Brain microvascular endothelial cell (primary cell): Measurements from ENCODE around the gene SOX8.
"Not testable (repeated sequence)": the region's sequence is repeated elsewhere in the genome, so short reads cannot be mapped to it uniquely, and the experiment has no call there.

ENCODE experiments used
- DNase-seq: peaks from one replicate; pipeline ENCODE4 v3.0.0-alpha.2; 2020
- H3K27ac ChIP-seq: fragments of 250-450 bp; sonication (Bioruptor Pico); 2 replicates; pipeline ENCODE4 v1.5.1; 2020; ENCODE audit warnings: mild to moderate bottlenecking, moderate library complexity
- H3K27me3 ChIP-seq: fragments of 250-450 bp; sonication (Bioruptor Pico); replicated peaks from 2 replicates; pipeline ENCODE4 v1.5.1; 2020; ENCODE audit warnings: mild to moderate bottlenecking
- H3K36me3 ChIP-seq: fragments of 250-450 bp; sonication (Bioruptor Pico); replicated peaks from 2 replicates; pipeline ENCODE4 v1.5.1; 2020; ENCODE audit warnings: mild to moderate bottlenecking
- H3K4me3 ChIP-seq: 2 replicates; pipeline ENCODE4 v1.5.1; 2011; ENCODE audit warnings: low read depth, mild to moderate bottlenecking, control low read depth, low read length, moderate library complexity
- in situ Hi-C: cut with HindIII; loops from 2 replicates; pipeline ENCODE4 v1.10.0; 2017; ENCODE audit warnings: low sequenced_read_pairs, low pct_ligation_motif_present
- TF ChIP-seq, protein P1 (sequence below): IDR thresholded peaks from 2 replicates; pipeline ENCODE4 v1.5.1; 2011; ENCODE audit warnings: low read depth, mild to moderate bottlenecking, moderate library complexity, low read length, control low read depth, inconsistent platforms; ENCODE audit errors: missing control alignments

Gene SOX8

DNA sequence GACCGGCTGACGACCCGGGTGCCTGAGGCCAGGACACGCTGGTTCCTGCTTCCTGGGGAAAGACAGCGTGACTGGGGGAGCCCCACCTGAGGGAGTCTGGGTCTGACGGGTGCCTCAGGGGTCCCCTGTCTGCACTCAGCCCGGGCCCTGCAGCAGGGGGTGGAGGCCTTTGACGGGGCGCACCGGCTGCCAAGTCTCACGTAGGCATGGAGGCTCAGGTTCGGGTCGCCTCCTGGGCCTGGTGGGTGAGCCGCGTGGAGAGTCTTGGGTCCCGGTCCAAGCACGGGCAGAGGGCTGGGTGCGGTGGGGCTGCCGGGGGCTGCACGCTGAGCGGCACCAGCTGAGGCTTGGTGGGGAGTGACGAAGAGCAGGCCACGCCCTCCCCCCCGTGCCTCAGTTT, 40.9 kb downstream of the SOX8 start:
- Histone ChIP-seq H3K27me3 (peaks cover 4% of the 10 kb centered on the region), H3K4me3 (no peak overlapping the region), H3K36me3 (no peaks in the 10 kb centered on the region), H3K27ac (no peak overlapping the region)
- no peak for DNase-seq
- in situ Hi-C loops: no loop called here
- TF ChIP-seq, protein P1, sequence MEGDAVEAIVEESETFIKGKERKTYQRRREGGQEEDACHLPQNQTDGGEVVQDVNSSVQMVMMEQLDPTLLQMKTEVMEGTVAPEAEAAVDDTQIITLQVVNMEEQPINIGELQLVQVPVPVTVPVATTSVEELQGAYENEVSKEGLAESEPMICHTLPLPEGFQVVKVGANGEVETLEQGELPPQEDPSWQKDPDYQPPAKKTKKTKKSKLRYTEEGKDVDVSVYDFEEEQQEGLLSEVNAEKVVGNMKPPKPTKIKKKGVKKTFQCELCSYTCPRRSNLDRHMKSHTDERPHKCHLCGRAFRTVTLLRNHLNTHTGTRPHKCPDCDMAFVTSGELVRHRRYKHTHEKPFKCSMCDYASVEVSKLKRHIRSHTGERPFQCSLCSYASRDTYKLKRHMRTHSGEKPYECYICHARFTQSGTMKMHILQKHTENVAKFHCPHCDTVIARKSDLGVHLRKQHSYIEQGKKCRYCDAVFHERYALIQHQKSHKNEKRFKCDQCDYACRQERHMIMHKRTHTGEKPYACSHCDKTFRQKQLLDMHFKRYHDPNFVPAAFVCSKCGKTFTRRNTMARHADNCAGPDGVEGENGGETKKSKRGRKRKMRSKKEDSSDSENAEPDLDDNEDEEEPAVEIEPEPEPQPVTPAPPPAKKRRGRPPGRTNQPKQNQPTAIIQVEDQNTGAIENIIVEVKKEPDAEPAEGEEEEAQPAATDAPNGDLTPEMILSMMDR: no peak

DNA sequence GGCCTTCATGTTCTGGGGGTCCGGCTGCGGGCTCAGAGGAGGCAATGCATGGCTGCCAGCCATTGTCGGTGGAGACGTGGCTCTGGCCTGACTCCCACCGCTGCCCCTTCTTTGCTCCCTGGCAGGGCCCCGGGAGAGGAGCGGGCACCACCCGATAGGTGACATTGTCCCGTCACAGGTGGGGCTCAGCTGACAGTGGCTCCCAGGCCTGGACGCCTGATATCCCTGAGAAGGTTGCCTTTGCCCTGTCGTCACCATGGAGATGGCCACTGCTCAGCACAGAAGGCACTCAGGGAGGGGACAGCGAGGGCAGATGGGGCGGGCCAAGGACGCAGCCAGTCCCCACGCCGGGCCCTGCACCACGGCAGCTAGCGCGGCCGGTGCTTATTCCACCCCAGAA, 42.6 kb downstream of the SOX8 start:
- peaks cover 15% of the 10 kb centered on the region for H3K27me3 ChIP-seq
- no peak overlapping the region for H3K4me3 ChIP-seq
- in situ Hi-C loops: no loop called here
- H3K27ac ChIP-seq: no peak overlapping the region
- DNase-seq: no peak
- H3K36me3 ChIP-seq: no peaks in the 10 kb centered on the region
- TF ChIP-seq, protein P1: no peak

DNA sequence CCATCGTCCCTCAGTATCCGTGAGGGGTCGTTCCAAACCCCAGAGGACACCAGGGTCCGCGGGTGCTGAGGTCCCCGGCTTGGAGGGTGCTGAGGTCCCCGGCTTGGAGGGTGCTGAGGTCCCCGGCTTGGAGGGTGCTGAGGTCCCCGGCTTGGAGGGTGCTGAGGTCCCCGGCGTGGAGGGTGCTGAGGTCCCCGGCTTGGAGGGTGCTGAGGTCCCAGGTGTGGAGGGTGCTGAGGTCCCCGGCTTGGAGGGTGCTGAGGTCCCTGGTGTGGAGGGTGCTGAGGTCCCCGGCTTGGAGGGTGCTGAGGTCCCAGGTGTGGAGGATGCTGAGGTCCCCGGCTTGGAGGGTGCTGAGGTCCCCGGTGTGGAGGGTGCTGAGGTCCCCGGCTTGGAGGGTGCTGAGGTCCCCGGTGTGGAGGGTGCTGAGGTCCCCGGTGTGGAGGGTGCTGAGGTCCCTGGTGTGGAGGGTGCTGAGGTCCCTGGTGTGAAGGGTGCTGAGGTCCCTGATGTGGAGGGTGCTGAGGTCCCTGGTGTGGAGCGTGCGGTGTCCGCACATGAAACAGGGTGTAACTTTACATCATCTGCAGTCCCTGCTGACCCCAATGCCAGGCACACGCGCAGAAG, 43.7 kb downstream of the SOX8 start:
- DNase-seq, H3K36me3 ChIP-seq, in situ Hi-C loops, H3K4me3 ChIP-seq, H3K27ac ChIP-seq: not testable (repeated sequence)
- H3K27me3 ChIP-seq: peaks cover 20% of the 10 kb centered on the region

DNA sequence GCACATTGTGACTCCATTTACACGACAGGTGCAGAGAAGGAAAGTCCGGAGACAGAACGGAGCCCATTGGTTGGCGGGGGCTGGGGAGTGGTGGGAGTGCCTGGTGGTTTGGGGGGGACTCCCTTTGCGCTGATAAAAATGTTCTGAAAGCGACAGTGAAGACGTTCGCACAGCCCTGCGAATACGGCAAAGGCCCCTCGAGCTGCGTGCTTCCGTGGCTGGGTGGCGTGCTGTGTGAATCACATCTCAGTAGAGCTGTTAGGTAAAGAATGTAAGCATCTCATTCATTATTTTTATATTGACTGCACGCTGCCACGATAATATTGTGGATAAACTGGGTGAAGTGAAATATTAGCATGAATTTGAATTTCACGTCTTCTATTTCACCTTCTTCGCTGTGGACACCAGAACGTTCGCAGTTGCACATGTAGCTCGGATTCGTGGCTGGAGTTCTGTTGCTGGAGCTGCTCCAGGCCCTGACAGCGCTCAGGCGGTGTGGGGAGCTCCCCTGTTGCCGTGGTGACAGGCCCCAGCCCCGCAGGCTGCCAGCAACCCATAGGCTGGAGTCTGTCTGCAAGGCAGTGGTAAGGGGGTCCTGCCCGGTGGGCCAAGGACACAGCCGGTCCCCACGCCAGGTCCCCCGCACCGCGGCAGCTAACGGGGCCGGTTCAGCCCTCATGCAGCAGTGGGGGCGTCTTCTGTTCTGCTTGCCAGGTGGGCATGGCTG, 44.6 kb downstream of the SOX8 start:
- no peak overlapping the region for H3K27ac ChIP-seq
- no peak for DNase-seq
- in situ Hi-C loops: no loop called here
- H3K36me3 ChIP-seq: no peaks in the 10 kb centered on the region
- H3K4me3 ChIP-seq: no peak overlapping the region
- TF ChIP-seq, protein P1: no peak
- H3K27me3 ChIP-seq: peaks cover 20% of the 10 kb centered on the region

DNA sequence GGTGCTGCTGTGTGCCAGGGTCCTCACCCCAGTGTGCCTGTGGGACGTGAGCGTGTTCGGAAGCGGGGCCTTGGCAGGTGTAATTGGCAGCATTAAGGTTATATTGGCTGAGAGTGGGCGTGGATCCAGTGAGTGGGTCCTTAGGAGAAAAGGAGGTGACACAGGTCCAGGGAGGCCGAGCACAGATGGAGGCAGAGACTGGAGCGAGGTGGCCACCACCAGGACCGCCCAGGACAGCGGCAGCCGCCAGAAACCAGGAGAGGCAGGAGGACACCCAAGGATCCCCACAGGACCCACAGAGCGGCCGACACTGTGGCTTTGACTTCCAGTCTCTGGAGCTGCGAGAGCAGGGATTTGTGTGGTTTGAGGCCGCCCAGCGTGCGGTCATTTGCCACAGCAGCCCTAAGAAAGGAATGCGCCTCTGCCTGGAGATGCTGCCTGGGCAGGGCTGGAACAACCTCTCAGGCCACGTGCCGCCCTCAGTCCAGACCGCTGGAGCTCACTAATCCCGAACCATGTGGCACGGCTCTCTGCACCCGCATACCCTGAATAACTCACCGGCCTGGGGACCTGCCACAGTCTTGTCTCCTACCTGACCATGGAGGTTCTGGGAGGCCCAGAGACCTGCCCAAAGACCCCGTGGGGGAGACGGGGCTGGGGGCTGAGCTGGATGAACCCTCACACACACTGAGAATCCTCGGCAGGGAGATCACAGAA, 45.4 kb downstream of the SOX8 start:
- no peak for DNase-seq
- TF ChIP-seq, protein P1: no peak
- no peak overlapping the region for H3K4me3 ChIP-seq
- H3K27me3 ChIP-seq: peaks cover 16% of the 10 kb centered on the region
- in situ Hi-C loops: no loop called here
- no peaks in the 10 kb centered on the region for H3K36me3 ChIP-seq
- no peak overlapping the region for H3K27ac ChIP-seq

DNA sequence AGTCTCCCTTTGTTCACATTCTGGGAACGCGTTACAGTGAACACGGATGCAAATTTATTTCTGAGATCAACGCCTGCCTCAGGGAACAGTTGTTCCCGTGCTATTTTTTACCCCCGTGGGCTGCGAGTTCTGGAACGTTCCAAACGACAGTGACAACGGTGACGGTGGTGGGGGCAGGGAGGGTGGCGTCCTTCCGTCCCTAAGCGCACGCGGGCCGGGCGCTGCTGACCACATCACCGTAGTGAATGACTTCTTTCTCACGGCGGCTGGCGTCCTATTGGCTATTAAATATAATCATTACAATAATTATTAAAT, 45.9 kb downstream of the SOX8 start:
- H3K36me3 ChIP-seq: no peaks in the 10 kb centered on the region
- in situ Hi-C loops: no loop called here
- no peak for DNase-seq
- H3K27me3 ChIP-seq: peaks cover 16% of the 10 kb centered on the region
- no peak overlapping the region for H3K27ac ChIP-seq
- H3K4me3 ChIP-seq: no peak overlapping the region
- TF ChIP-seq, protein P1: no peak
